OCI-LY1 (cell line): ENCODE measurements around the gene TSPAN5.

Source experiments
- H2AFZ ChIP-seq: fragments of 200-600 bp; sonication (generic), shearing (Covaris generic); 2 replicates; pipeline ENCODE4 v1.6.0; 2014; ENCODE audit warnings: antibody characterized with exemption, mild to moderate bottlenecking, low read length
- H3F3A ChIP-seq: fragments of 200-600 bp; sonication (generic), shearing (Covaris generic); 2 replicates; pipeline ENCODE4 v1.6.0; 2014; ENCODE audit warnings: mild to moderate bottlenecking, antibody characterized with exemption, low read length, moderate library complexity; ENCODE audit not compliant: insufficient read depth
- H3K27ac ChIP-seq: fragments of 200-600 bp; sonication (generic); 2 replicates; pipeline ENCODE4 v1.5.1; 2014; ENCODE audit warnings: low read length, mixed run types, mild to moderate bottlenecking, low read depth; ENCODE audit not compliant: poor library complexity, severe bottlenecking
- H3K27me3 ChIP-seq: fragments of 200-600 bp; sonication (generic); 2 replicates; pipeline ENCODE4 v1.6.0; 2014; ENCODE audit warnings: antibody characterized with exemption, mild to moderate bottlenecking, low read length, moderate library complexity; ENCODE audit not compliant: insufficient read depth
- H3K36me3 ChIP-seq: fragments of 200-600 bp; sonication (generic); 2 replicates; pipeline ENCODE4 v1.6.1; 2014; ENCODE audit warnings: mild to moderate bottlenecking, antibody characterized with exemption, low read length, moderate library complexity, mixed read lengths; ENCODE audit not compliant: insufficient read depth
- H3K4me1 ChIP-seq: fragments of 200-600 bp; sonication (generic); 2 replicates; pipeline ENCODE4 v1.5.1; 2014; ENCODE audit warnings: mild to moderate bottlenecking, low read length, moderate library complexity; ENCODE audit not compliant: insufficient read depth, severe bottlenecking
- H3K4me2 ChIP-seq: fragments of 200-600 bp; sonication (generic), shearing (Covaris generic); 2 replicates; pipeline ENCODE4 v1.6.1; 2014; ENCODE audit warnings: low read length
- H3K4me3 ChIP-seq: fragments of 200-600 bp; sonication (generic); 2 replicates; pipeline ENCODE4 v1.5.1; 2014; ENCODE audit warnings: low read length, low read depth, mild to moderate bottlenecking, mixed read lengths; ENCODE audit not compliant: poor library complexity, severe bottlenecking
- H3K79me2 ChIP-seq: fragments of 200-600 bp; shearing (Covaris generic); 2 replicates; pipeline ENCODE4 v1.6.1; 2016; ENCODE audit warnings: mixed run types, low read length, mixed read lengths; ENCODE audit not compliant: insufficient read depth
- H3K9ac ChIP-seq: fragments of 200-600 bp; sonication (generic), shearing (Covaris generic); 2 replicates; pipeline ENCODE4 v1.6.1; 2014; ENCODE audit warnings: mild to moderate bottlenecking, low read length, mixed read lengths
- H3K9me2 ChIP-seq: fragments of 200-600 bp; sonication (generic), shearing (Covaris generic); 2 replicates; pipeline ENCODE4 v1.6.1; 2014; ENCODE audit warnings: low read depth, mild to moderate bottlenecking, low read length, mixed read lengths
- H3K9me3 ChIP-seq: fragments of 200-600 bp; shearing (Covaris generic); 2 replicates; pipeline ENCODE4 v1.6.1; 2014; ENCODE audit warnings: low read length, mixed read lengths
- H4K20me1 ChIP-seq: fragments of 200-600 bp; sonication (generic), shearing (Covaris generic); 2 replicates; pipeline ENCODE4 v1.6.0; 2016; ENCODE audit warnings: mild to moderate bottlenecking, low read length; ENCODE audit not compliant: insufficient read depth
- EZH2 ChIP-seq: fragments of 200-600 bp; sonication (generic), shearing (Covaris generic); IDR thresholded peaks from 2 replicates; pipeline ENCODE4 v1.8.0; 2017; ENCODE audit warnings: borderline replicate concordance, mixed run types, mild to moderate bottlenecking, antibody characterized with exemption, low read length, moderate library complexity, mixed read lengths
- TF ChIP-seq, protein P1 (sequence below): fragments of 200-600 bp; sonication (generic), shearing (Covaris generic); IDR thresholded peaks from 2 replicates; pipeline ENCODE4 v1.5.1; 2017; ENCODE audit warnings: mild to moderate bottlenecking, antibody characterized with exemption, low read length, moderate library complexity, mixed read lengths

Gene TSPAN5

DNA sequence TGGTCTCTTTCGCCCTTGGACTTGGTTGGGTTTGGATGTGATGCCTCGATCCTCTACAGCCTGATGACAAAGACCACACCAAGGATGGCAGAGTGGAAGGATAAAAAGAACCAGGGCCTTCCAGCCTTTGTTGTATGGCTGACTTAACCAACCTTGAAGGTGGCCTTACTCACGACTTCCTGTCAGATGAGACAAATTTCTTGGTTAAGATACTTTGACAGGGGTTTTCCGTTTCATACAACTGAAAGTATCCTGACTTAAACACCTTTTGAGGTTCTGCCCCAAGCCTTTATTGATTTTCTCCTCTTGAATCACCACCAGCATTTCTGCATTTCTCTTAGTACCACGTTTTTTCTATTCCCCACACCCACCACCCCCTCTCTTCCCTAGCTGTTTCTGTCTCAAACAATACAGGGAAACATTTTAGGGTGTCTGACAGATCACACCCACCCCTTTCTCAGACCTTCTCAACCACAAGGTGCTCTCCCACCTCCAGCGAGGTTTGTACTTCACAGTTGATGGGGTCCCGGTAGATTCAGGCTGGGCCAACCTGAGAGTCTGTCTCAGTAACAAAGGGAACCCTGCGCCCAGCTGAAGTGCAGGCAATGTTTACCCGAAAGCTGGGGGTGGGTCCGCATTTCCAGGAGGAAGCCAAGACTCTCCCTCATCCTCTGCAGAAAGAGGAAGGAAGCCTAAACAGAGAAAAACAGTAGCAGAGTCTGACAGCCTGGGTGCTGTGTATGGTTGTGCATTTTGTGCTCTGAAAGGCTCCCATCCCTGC, 5.0 kb upstream of the TSPAN5 start:
- Histone ChIP-seq H3K4me1 (peaks cover 15% of the 10 kb centered on the region), H3K9me2 (no peaks in the 10 kb centered on the region), H3F3A (no peaks in the 10 kb centered on the region), H3K27ac (no peak overlapping the region), H3K36me3 (no peaks in the 10 kb centered on the region), H3K9ac (no peak overlapping the region), H3K27me3 (no peaks in the 10 kb centered on the region), H3K9me3 (no peaks in the 10 kb centered on the region), H3K79me2 (no peaks in the 10 kb centered on the region), H2AFZ (no peak overlapping the region), H3K4me2 (no peak overlapping the region), H3K4me3 (no peak overlapping the region), H4K20me1 (no peaks in the 10 kb centered on the region)
- TF ChIP-seq, protein P1, sequence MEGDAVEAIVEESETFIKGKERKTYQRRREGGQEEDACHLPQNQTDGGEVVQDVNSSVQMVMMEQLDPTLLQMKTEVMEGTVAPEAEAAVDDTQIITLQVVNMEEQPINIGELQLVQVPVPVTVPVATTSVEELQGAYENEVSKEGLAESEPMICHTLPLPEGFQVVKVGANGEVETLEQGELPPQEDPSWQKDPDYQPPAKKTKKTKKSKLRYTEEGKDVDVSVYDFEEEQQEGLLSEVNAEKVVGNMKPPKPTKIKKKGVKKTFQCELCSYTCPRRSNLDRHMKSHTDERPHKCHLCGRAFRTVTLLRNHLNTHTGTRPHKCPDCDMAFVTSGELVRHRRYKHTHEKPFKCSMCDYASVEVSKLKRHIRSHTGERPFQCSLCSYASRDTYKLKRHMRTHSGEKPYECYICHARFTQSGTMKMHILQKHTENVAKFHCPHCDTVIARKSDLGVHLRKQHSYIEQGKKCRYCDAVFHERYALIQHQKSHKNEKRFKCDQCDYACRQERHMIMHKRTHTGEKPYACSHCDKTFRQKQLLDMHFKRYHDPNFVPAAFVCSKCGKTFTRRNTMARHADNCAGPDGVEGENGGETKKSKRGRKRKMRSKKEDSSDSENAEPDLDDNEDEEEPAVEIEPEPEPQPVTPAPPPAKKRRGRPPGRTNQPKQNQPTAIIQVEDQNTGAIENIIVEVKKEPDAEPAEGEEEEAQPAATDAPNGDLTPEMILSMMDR: no peak
- TF ChIP-seq EZH2: no peak

- no peaks in the 10 kb centered on the region for H4K20me1 ChIP-seq
- no peak overlapping the region for H3K27ac ChIP-seq
- no peak for TF ChIP-seq EZH2
- TF ChIP-seq, protein P1: no peak
- no peaks in the 10 kb centered on the region for H3K9me3 ChIP-seq
- H3K36me3 ChIP-seq: no peaks in the 10 kb centered on the region
- peaks cover 21% of the 10 kb centered on the region for H3K4me1 ChIP-seq
- no peak overlapping the region for H3K4me3 ChIP-seq
- H3K9ac ChIP-seq: no peak overlapping the region
- H2AFZ ChIP-seq: no peak overlapping the region
- H3K4me2 ChIP-seq: no peak overlapping the region
- H3K9me2 ChIP-seq: no peaks in the 10 kb centered on the region
- no peaks in the 10 kb centered on the region for H3F3A ChIP-seq
- H3K79me2 ChIP-seq: no peaks in the 10 kb centered on the region
- H3K27me3 ChIP-seq: no peaks in the 10 kb centered on the region
Measured at GRCh38 chr4:98662626-98663225, 4.3 kb upstream of the TSPAN5 start.

DNA sequence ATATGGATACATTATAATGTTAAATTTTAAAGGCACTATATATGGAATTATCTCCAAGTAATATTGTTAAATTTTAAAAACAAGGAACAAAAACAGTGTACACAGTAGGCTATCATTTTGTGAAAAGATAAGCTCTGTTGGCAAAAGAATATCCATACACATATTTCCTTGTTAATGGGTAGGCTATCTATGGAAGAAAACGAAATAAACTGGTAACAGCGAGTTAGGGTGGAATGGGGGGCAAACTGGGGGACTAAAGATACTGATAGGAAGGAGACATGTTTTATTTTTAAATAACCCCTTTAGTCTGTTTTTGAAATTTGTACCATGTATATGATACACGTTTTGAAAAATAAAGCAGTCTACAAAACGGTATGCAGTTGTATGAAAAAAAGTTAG, 3.6 kb upstream of the TSPAN5 start:
- H3F3A ChIP-seq: no peaks in the 10 kb centered on the region
- H3K4me2 ChIP-seq: no peak overlapping the region
- no peak overlapping the region for H3K9ac ChIP-seq
- H3K27ac ChIP-seq: no peak overlapping the region
- H3K27me3 ChIP-seq: 0 out of 2 replicates have a peak, but pooled peaks cover 3% of the 10 kb centered on the region
- H2AFZ ChIP-seq: no peak overlapping the region
- no peaks in the 10 kb centered on the region for H4K20me1 ChIP-seq
- no peaks in the 10 kb centered on the region for H3K36me3 ChIP-seq
- H3K79me2 ChIP-seq: no peaks in the 10 kb centered on the region
- H3K4me3 ChIP-seq: no peak overlapping the region
- peaks cover 27% of the 10 kb centered on the region for H3K4me1 ChIP-seq
- H3K9me3 ChIP-seq: no peaks in the 10 kb centered on the region
- TF ChIP-seq, protein P1: no peak
- TF ChIP-seq EZH2: no peak
- H3K9me2 ChIP-seq: no peaks in the 10 kb centered on the region
